Subcutaneous adipose tissue (tissue), 4 donors: ENCODE data around the gene LTBP4. TPM values are rescaled to one million over a fixed set of nuclear protein-coding genes. Genes with fewer than 3 reads are reported as not detected.

Source experiments
- CTCF ChIP-seq: fragments of 450-650 bp; IDR thresholded peaks from one replicate; pipeline ENCODE4 v1.5.1; 2016; ENCODE audit warnings: low read depth, mild to moderate bottlenecking, control low read depth, antibody characterized with exemption, moderate library complexity
- total RNA-seq, 4 donors: library from RNA; depleted of rRNA; stranded (reverse); fragments of >200 nt; gene quantifications; one replicate each; pipeline ENCODE4 v1.1.0, GENCODE V29; 2016

Gene LTBP4
- total RNA-seq, 4 donors from 2014 or later = 39.0 to 170 (median 78.7) TPM

- TF ChIP-seq CTCF = no peak
Observed at GRCh38 chr19:40663695-40664692, 62.8 kb downstream of the LTBP4 start.

GRCh38 chr19:40666803-40667438 lies 65.8 kb downstream of the LTBP4 start:
- no peak for TF ChIP-seq CTCF

- no peak for TF ChIP-seq CTCF
Observed at GRCh38 chr19:40667602-40668001, 66.4 kb downstream of the LTBP4 start.

GRCh38 chr19:40668991-40669614 lies 67.9 kb downstream of the LTBP4 start:
- no peak for TF ChIP-seq CTCF

- TF ChIP-seq CTCF = no peak
Observed at GRCh38 chr19:40671404-40671803, 70.2 kb downstream of the LTBP4 start.

GRCh38 chr19:40672038-40672437 lies 70.9 kb downstream of the LTBP4 start:
- no peak for TF ChIP-seq CTCF
